Posterior cingulate gyrus (tissue), 11 donors: ENCODE measurements around the gene MAGEB4.

Source experiments
- DNase-seq, 10 donors: peaks; one replicate each; pipeline versions ENCODE4 v3.0.0 to v3.0.0-alpha.2; 2020 to 2021; ENCODE audit warnings: mixed read lengths in 3 of 10
- intact Hi-C: fragments of 100-400 bp; cut with DNase I; formaldehyde crosslinking; loops from one replicate; pipeline ENCODE4 v1.15.1; 2023

MAGEB4 gene

GRCh38 chrX:30282527-30282926 lies 40.7 kb downstream of the MAGEB4 start:
- intact Hi-C loops: no loop called here
- no peak for DNase-seq

GRCh38 chrX:30283456-30284200 lies 41.8 kb downstream of the MAGEB4 start:
- intact Hi-C loops: no loop called here
- no peak for DNase-seq
